Embryonic facial prominence (tissue), 1 donor: Measurements from ENCODE around the gene DAB1.

Experiments
- DNase-seq: peaks from one replicate; pipeline ENCODE4 v3.0.0-alpha.2; 2016; ENCODE audit errors: extremely low spot score

The DAB1 gene

DNA sequence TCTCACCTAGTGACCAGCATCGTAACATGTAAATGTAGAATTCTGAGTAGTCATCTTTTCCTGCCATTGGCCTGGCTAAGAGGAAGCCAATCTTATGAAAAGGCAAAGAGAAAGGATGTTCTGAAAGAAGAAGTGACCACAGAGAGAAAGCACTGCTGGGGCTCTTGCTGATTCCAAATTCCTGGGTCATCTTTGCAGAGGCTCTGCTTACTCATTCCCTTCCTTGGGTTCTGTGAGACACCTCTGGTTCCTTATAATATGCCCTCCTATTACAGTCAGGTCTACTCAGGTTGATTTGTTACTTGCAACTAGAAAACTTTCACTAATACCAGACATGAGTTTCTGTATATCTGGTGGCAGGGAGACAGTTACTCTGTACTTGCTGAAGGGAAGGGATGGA, 259.3 kb downstream of the DAB1 start:
- DNase-seq = no peak

DNA sequence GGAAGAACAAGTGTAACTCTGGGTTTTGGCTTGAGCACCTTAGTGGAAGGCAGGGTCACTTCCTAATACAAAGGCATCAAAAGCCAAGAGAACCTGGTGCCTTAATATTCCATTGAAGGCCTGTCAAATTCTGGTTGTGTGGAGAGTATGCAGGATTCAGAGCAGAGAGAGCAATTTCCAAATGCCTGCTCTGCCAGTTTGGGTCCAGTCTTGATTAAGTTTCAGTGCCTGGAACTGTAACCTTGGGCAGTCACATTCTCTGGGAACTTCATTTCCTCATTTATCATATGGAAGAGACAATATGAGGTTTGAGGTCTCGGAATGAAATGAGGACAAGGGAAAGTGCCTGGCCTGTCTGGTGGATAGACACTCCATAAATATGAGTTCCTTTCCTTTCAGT, 260.1 kb downstream of the DAB1 start:
- no peak for DNase-seq

DNA sequence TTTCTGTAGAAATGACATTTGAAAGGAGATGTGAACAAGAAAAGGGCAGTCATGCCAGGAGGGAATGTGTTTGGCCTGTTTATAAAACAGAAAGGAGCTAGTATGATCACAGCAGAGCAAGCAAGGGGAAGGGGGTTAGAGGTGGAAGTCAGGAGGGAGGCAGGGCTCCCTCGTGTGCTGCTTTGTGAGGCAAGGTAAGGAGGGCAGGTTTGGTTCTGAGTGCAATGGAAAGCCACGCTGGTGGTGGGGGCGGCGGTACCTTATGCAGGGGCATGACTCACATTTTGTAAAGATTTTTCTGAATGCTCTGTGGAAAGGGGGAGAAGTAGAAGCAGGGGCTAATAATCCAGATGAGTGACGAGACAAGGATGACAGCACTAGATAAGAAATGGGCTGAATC, 260.5 kb downstream of the DAB1 start:
- no peak for DNase-seq

DNA sequence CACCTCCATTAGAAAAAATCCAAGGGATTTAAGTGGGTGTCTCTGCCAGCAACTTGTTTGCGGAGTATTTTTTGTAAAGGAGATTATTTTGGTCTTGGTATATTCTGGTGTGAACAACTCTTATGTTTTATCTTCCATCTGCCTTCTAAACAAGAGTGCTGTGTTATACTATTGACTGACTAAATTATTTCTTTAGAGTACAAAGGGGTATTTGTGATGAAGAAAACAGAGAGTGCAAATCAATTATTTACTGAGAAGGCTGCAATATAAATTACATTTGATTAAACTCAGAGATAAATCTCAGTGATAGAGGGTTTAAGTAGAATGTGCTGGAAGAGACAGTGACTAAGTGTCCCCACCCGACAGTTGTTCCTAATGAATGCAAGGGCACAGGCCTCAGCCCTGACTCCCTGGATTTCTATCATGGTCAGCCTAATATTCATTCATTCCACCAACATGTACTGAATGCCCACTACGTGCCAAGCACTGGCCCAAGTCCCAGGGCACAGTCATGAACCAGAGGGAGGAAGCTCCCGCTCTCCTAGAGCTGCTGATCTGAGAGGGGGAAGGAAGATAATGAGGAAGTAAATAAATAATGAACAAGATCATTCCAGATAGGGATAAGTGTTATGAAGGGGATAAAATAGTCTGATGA, 261.1 kb downstream of the DAB1 start:
- no peak for DNase-seq

DNA sequence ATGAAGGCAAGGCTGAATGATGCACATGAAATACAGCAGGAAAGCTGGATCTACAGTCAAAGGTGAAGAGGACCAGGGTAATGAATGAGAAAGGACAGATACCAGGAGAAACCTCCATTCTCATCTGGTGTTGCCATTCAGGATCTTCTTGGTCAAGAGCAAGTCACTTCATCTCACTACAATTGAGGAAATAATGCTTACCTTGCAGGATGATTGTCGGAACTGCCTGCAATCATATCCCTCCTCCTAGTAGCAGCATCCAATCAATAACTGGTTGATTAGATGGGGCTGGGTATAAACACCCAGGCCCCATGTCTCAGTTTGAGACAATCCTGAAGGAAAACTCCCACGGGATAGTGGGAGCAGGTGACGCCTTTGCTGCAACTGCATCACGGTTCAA, 263.3 kb downstream of the DAB1 start:
- no peak for DNase-seq

DNA sequence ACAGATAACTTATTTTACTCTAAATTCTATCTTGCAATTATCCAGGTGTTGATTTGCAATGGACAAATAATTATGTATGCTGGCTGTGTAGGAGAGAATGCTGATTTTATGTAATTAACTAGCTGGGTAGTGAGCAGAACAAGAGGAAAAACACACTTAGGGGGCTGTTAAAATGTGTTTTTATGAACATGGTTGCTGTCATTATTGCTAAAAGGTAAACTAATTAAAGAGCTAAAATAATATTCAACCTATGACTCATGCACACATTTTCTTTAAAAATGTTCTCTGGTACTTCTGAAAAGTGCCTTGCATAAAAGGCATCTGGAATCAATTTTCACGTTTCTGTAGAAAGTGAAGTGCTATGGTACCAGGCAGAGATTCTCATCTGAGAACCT, 265.3 kb downstream of the DAB1 start:
- DNase-seq = no peak

DNA sequence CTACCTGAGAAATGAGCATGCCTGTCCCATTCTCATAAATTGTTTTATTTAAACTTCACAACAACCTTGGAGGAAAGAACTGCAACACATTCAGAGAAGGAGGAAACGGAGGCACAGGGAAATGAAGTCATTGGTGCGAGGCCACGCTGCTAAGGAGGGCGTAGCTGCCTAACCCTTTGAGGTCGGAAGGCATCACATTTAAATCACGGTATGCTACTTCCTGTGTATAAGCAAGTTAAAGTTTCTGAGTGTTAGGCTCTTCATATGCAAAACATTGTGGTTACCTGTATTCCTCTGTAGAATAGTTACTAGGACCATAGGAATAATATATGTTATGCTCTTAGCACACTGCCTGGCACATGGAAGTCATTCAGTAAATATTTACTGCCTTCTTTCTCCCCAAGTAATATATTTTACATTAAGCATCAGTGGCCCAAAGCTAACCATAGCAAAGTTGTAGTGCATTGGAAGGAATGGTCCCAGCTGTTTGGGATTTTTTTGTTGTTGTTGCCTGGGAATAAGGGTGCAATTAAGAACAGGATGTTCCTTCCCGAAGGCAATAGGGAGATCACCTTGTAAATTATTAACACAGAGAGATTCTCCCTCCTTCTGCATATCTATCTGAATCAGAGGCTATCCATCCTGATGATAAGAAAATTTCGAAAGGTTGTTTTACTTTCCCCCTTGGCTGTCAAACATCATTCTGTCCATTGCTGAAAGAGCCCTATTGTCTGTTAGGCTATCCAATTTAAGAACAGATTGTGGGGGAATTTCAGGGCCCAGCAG, 265.8 kb downstream of the DAB1 start:
- DNase-seq = no peak

DNA sequence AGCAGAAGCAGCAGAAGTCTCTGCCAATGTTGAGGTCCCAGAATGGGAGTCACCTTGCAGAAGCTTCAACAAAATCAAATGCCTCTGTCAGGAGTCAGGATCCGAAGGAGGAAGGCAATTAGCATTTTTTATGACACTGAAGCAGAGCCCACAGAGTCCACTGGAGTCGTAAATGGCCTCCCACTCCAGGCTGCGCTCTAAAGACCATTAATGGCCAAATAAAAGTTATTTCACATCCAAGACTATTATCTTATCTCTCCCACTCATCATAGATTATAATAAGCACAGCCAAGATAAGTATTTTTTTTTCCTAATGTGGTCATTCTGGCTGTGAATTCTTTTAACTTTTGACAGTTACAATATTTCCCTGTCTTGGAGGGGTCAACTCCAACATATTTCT, 267.0 kb downstream of the DAB1 start:
- DNase-seq = no peak

DNA sequence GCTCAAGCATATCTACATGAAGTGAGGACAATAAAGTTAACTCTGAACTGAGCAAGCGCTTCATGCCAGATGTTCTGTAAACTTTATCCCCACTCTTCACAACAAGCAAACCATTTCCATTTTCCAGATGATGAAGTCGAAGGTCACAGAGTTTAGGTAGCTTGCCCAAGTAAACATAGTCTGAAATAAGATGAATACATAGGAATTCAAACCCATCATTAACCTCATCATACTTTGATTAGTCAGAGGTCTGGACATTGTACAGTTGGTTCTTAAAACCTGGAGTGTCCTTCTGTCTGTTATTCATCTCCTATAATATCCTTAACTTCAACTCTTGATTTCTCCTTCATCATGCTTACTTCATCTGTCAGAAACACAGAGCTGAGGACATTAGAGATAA, 277.8 kb downstream of the DAB1 start:
- DNase-seq = no peak

DNA sequence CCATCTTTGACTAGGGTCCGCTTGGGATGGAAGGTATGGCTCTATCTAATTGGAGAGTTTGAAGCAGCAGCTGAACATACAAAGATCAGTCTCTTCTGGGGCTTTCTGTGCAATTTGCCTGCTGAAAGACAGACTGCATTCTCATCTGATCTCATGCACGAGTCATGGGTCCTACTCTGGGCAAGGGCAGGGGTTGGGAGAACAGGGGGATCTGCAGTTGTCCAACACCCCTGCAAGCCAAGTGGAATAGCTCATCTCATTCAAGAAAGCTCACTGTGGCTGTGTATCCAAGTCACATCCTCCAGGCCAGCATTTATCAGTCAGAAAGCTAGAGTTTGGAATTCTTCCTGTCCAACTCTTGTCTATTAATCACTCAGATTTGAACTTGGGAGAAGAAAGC, 280.9 kb downstream of the DAB1 start:
- no peak for DNase-seq

DNA sequence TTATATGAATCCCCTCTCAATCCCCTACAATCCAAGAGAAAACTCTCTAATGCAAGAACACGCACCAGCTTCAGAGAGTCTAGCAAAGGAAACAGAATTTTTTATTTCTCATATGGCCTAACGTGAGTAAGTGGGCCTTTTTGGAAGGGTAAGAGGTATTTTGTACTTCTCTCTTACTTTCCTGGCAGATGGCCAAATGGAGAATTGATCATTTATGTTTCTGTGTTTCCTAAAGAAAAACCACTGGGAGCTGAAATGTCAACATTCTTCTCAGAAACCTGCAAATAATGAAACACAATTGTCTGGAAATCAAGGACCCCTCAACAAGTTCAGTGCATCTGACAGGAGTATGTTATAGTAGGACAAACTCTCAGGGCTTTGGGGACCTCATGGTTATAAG, 281.7 kb downstream of the DAB1 start:
- DNase-seq = no peak

DNA sequence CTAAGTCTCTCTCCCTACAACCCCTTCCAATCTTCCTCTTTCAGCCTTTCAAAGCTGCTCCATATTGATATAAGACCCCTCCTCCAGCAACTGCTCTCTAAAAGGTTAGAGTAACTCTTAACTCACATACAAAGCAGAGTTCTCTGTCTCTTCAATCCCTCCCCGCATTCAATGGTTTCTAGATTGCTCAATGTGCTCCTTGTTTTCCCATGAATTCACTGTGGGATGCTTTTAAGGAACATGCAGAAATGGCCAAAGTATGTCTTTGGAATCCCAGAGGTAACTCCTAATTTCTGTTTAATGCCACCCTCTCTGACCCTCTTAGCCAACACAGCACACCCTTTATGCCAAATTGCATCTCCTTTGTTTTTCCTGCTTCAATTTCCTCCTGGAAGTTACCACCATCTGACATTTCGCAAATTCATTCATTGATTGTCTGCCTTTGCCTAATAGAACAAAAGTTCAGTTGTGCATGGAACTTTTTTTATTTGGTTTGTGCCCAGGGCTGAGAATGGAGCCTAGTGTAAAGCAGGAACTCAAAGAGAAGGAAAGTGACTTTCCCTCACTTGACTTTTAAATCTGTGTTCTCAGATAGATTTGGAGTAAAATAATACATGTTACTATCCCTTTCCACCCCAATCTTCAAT, 285.3 kb downstream of the DAB1 start:
- DNase-seq = no peak

DNA sequence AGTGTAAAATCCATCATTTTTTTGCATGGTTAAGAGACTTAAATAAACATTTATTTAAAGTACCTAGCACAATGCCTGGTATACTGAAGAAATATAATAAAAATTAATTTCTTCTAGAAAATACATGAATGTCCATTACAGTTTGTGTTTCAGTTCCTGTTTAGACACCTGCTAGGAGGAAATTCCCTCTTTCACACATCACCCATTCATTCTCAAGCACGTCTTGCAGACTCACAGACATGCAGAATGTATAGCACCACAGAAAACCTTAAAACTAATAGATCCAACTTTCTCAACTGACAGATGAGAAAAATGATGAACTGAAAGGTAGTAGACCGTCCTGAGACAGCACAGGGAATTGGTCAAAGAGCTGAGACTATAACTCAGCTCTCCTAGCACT, 285.9 kb downstream of the DAB1 start:
- no peak for DNase-seq

DNA sequence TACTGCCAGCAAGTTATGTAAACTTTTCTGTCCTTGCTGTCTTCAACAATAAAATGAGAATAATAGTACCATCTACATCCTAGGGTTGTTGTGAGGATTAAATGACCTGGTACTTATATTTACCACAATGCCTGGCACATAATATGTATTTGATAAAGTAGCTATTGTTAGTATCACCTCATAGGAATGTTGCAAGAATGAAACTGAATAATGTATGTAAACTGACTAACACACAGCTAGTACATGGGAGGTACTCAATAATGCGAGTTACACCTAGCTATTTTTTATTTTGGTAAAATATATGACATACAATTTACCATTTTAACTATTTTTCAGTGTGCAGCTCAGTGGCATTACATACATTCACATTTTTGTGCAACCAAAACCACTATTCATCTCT, 289.1 kb downstream of the DAB1 start:
- no peak for DNase-seq

DNA sequence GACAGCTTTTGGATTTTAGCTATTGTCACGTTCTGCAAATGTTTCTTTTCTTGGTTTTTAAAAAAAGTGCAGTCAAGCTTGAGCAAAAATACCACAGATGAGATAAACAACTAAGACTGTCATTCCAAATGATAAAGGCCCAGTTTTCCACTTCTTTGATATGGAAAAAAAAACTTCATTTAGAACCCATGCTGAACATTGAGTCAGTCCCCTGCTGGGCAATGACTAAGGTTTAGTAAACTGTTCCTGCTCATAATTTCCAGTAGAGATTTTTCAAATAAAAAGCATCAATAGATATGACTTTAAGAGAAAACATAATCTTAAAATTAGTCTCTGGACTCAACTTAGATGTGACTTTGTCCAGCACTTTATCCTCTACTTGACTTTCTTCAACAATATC, 290.2 kb downstream of the DAB1 start:
- no peak for DNase-seq

DNA sequence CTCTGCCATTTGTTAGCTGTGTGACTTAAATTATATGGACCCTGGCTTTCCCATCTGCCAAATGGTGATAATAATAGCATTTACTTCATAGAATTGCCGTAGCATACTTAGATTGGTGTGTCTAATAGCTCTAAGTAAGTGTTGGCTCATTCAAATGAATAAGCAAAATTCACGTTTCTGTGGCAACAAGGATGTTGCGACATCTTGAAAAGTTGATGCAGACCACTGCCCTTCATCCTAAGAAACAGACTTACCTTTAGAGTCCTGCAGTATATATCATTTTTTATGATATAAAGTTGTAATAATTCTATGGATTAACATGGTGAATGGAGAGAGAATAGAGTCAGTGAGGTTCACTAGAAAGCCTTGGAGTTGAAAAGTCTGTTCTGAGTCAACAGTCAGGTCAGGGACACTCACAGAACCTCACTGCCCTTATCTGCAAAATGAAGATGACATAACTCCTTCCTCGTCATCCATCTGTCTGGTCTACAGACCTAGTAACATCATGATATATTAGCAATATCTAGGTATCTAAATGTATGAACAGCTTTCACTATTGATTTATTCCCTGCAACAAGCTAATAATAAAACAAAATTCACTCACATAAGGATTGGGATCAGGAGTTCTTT, 290.8 kb downstream of the DAB1 start:
- no peak for DNase-seq

DNA sequence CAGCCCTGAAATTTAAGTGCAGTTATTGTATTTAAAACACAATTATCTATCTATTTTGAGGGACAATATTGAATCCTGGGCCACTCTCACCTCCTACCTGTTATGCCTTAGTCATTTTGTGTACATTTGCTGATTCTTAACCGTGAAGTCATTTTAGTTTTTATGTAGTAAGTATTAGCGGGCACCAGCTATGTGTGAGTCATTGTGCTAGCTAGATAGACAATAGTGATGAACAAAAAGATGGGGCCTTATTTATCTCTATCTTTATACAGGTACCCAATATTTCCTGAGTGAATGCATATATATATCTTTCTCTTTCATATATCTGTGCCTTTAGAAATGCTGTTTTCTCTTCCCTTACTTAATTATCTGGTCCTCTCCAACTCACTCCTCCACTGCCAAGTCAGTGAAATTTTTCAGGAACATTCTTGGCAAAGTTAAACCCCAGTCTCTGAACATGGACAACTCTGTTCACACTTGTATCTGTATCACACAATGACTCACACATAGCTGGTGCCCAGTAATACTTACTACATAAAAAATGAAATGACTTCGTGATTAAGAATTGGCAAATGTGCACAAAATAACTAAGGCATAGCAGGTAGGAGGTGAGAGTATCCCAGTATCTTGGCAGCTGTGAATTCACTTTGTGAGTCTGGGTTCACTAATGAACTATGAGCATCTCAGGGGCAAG, 292.0 kb downstream of the DAB1 start:
- DNase-seq = no peak

DNA sequence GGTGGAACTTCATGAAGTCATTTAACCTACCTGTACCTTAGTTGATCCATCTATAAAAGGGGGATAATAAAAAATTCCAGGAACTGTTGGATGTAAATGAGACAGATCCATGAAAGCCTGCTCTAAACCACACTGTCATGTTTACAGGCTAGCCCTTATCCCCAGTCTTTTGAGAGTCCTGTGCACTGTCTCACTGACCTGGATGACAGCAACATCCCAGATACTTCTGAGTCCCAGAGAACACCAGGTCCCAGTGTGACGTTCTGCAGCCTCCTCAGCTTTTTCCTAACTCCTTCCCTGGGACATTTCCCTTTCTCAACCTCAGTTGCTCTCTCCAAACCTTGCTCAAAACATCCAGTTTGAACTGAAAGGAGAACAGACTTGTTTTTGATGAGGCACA, 292.6 kb downstream of the DAB1 start:
- no peak for DNase-seq

DNA sequence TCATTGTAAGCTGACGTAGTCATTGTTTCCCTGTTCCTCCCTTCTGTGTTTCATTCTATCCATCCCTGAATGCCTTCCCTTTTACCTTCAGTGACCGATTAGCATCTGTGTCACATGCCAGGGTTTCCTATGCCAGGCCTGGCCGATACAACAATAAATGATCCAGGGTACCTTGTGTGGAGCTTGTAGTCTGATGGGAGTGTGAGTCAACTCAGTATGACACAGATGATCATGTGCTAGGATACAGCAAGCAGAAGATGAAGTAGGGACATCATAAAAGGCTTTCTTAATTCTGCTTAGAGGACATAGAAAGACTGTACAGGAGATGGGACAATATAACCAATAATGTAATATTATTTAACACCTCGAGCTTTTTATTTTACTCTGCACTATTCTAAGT, 294.0 kb downstream of the DAB1 start:
- DNase-seq = no peak

DNA sequence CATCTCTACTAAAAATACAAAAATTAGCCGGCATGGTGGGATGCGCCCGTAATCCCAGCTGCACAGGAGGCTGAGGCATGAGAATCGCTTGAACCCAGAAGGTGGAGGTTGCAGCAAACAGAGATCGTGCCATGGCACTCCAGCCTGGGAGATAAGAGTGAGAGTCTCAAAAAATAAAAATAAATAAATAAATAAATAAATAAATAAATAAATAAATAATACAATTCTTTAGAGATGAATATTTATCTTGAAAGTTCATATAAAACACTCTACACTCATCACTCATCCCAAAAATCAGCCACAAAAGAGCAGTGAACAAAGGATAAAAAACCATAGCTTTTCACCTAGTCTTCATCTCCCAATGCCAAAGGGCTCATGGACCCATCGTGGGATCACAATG, 295.9 kb downstream of the DAB1 start:
- no peak for DNase-seq

DNA sequence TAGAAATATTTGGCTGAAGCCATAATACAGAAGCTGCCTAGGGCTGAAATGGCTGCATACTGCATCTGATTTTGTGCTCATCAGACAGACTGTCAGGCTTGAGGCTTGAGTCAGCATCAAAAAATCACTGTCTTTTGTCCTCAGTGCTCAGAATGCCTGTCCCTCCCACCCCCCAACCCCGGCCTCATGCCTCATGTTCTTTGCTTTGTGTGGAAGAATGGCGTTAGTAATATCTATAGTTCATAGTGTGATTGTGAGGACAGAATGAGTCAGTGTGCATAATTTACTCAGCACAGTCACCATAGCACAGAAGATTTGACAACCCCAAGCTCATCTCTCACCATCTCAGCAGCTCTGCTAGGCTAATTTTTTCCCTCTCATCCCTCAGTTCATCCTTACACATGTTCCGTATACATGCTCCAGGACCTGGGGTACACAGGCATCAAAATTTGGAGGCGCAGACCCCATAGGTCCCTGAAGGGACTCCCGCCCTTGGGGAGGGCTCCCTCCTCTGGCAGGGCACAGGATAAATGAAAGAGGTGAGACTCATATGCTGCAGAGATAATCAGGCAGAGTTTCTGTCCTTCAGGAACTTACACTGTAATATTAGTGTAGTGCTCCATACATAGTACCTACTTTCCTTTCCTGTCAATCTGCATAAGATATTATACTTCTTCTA, 299.0 kb downstream of the DAB1 start:
- no peak for DNase-seq

DNA sequence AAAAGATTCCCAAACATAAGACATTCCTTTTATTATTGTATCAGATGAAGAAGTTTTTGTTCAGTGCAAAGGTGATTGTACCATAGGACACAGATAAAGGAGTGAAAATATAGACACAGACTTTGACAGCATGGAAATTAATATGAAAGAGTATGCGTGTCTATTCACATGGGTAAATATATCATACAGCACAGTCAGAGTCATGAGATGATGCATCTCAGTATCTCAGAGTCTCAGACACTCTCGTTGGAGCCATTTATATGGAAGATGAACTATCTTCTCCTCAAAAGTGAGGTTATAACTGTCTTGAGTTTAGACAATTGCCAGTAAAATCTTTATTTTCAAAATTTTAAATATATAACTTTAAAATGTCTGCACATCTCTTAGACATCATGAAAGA, 299.7 kb downstream of the DAB1 start:
- DNase-seq = no peak
